ELR (cell line): ENCODE results near the gene MXD4.
A peak's percentile ranks its signal among the peaks of the same experiment; 100 is the strongest.
"Not testable (repeated sequence)": the region's sequence is repeated elsewhere in the genome, so short reads cannot be mapped to it uniquely, and the experiment has no call there.

Source experiments
- DNase-seq: peaks from one replicate; pipeline ENCODE4 v3.0.0-alpha.2; 2015; ENCODE audit warnings: low read depth

Gene MXD4

DNA sequence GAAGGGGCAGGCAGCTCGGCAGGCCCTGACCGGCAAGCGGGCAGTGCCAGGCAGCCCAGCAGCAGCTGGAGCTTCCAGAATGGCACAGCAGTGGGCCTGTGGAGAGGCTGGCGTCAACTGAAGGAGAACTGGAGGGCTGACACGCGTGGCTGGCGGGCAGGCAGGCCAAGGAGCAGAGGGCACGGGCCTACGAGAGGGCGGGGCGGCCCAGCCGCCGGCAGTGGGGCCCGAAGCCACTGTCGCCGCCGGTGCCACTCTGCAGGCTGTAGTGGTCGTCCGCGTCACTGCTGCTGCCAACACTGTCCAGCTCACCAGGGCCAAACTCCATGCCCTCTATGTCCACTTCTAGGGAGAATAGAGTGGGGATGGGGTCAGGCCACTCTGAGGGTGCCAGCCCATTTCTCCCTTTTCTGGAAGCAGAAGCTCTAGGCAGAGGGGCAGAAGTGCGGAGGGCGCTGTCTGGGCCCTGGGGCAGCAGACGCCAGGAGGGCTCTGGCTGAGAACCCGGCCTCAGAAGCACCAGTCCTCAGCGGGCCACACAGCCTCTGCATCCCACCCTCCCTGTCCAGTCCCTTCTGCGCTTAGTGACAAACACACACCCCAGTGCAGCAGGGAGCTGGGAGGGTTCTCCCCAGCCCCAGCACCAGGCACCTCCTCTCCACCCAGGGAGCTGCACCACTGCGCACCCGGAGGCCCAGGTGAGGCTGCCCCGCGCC lies 11.4 kb downstream of the MXD4 start:
- DNase-seq: no peak

DNA sequence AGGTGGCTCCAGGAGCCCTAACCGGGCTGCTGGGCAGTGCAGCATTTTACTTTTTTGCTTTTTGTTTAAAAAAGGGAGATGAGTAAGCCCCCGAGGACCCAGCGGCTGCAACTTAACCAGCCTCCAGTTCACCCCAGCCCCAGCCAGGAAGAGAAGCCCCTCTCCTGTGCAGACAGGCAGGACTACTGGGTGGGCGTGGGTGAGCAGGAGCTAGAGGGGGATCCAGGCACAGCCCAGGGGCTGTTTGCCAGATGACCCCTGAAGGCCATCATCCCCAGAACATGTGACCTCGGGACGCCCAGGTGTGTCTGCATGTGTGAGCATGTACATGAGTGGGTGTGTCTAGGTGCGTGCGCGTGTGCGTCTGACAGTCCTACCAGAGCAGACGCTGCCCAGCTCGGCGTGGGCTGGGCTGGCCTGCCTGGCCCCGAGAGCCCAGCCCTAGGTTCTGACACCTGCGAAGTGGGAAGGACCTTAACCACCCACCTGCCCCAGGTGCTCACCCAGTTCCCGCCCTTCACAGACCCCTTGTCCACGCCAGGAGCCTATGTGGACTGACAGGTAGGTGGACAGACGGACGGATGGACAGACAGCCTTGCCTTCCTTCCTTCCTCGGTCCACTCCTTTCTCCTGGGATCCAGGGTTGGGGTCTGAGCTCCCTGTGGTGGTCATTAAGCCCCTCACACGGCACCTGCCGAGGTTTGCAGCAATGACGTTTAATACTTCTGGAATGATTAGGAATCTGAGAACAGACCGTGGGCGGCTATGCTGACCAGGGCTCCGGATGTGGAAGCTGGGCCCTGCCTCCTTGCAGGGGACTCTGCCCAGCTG lies 12.2 kb downstream of the MXD4 start:
- no peak for DNase-seq

DNA sequence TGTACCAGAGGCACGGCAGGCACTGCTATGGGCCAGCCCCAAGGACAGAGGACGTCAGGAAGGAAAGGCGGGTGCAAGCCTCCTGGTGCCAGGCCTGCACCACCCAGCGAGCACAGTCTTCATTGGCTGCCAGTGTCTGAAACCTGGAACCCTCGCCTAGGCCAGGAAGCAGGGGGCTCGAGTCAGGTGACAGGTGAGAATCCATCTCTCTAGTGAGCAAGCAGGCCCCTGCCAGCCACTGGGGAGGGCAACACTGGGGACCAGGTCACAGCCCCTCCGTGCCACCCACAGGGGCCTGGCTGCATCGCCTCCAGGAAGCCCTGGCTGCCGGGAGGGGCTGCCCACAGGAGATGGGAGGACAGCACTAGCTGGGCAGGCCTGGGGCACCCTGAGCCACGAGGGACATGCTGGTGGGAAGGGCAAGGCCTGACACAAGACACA lies 13.1 kb downstream of the MXD4 start:
- DNase-seq: no peak

DNA sequence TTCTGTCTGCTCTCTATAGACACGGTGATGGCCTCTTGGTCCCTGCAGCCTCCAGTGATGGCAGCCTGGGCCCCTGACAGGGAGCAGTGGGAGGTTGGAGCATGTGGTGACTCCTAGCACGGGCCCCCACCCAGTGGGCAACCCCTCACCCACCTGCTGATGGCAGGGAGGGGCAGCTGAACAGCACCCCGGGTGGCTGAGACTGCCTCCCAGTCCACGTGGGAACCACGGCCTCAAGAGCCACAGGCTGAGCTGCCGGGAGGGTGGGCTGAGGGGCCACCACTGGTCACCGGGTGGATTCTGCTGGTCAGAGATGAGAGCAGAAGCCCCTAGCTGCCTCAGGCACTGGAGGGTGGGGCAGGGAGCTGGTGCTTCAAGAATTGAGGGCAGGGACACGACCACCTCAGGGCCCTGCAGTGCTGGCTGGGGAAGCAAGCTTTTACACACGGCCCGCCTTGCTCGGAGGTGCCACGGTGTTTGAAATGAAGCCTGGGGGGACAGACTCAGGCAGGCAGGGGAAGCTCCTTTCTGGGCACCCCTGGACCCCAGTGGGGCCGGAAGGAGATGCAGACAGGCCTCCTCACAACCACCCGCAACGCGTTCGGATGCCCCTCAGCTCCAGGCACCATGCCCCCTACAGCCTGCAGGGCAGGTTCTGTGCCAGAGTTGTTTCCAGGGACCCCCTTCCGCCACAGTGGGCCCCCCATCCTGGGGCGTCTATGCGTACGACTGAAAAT lies 13.7 kb downstream of the MXD4 start:
- DNase-seq: no peak

DNA sequence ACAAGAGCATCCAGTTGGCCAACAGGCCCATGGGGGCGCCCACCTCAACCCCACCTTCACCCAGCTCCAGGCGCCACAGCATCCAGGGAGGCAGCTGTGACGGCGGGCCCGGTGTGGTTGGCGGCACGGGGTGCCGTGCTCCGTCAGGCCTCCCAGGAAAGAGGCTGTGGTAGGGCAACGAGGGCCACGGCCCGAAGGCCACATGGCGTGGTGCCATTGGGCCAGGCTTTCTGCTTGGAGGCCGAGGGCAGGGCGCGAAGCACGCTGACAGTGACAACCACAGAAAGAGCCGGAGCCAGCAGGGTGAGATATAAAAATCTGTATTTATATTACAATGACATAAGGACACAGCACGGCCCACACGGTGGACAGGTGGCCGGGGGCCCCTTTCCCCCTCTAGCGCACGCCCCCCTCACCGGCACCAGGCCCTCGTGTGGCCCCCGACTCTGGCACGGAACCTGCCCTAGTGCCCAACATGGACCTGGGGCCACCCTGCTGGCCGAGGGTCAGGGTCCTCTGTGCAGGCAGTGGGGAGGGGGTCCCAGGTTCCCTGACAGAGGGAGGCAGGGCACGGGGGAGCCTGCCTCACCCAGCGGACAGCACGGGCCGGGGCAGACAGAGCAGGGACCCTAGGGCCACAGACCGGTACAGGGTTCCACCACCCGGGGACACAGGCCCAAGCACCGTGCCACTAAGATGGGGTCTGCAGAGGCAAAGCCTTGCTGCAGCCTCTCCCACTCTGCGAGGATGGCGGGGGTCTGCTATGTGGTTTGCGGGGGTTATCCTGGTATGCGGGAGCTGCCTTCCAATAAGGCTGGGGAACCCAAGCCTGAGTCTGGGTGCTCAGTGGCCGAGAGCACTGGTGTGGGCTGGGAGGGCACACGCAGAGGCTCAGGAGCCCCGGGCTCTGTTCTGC lies 14.5 kb downstream of the MXD4 start:
- DNase-seq: no peak

DNA sequence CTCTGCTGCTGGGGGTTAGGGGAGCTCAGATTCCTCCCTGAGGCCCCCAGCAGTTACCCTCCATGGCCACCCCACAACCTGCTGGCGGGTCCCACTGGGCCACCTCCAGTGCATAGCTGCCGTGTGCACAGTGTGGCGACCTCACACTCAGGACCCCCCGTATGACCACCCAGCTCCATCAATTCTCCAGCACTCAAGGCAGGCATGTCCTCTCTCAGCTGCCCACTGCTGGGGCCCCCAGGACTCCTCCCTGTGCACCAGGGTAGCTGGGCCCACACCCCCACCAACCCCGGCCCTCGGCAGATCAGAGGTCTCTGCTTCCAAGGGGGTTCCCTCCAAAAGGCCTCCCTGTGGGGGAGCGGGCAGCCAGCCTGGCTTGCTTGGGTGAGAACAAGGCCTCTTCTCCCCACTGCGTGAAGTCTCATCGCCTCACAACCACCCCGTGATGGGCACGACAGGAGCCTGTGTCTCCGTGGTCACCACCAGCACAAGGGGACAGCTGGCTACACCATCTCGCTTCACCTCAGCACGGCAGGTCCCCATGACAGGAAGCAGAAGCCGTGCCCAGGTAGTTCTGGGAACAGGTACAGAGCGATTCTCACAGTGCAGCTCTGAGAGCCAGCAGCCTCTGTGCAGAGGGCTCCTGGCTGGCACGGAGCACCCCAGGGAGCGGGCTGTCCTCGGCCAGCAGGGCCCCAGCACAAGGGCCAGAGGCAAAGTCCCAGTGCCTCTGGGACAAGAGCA lies 15.4 kb downstream of the MXD4 start:
- DNase-seq: no peak

DNA sequence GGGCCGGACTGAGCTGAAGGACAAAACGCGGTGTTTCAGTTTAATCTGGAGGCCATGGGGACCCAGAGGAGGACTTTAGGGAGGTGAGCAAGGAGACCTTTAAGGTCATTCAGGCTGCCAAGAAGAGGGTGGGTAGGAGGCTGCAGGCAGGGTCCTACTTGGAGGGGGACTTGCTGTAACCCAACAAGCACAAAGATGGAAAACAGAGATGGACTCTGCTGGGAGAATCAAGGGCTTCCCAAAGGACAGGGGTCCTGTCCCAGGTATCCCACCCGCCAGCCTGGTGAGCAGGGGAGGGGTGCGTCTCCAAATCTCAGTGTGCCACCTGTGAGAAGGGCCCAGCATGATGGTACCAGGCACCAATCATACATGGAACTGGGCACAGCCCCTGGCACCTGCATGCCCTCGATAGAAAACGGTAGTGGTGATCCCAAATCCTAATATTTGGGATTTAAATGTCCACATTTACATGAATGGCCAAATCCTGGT lies 16.1 kb downstream of the MXD4 start:
- DNase-seq: no peak

DNA sequence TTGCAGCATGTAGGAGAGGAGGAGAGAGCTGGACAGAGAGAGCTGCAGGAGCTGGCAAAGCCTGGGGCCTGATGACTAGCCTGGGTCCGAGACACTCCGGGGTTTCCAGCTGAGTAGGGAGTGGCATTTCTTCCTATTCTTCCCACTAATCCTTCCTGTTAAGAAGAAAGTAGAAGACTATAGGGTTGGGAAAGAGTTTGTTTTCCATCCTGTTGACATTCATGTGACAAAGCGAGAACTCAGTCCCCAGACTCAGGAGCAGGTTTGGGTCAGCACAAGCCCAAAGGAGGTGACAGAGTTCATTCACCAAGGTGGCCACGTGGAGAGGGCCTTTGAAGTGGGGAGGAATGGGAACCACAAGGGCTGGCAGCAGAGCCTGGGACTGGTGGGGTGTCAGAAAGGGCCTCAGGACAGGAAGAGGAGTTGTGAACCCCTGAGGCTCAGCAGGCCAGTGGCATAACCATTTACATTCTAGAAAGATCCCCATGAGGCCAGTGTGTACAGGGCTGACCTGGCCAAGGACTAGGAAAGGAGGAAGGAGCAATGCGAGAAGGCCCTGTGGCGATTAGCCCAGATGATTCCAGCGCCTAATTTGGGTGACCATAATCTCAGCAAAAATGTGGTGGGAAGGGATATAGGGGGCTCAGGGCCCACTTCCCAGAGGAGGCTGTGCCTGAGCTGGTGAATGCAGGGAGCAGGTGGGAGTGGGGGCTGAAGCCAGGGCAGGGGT lies 16.7 kb downstream of the MXD4 start:
- DNase-seq: no peak

DNA sequence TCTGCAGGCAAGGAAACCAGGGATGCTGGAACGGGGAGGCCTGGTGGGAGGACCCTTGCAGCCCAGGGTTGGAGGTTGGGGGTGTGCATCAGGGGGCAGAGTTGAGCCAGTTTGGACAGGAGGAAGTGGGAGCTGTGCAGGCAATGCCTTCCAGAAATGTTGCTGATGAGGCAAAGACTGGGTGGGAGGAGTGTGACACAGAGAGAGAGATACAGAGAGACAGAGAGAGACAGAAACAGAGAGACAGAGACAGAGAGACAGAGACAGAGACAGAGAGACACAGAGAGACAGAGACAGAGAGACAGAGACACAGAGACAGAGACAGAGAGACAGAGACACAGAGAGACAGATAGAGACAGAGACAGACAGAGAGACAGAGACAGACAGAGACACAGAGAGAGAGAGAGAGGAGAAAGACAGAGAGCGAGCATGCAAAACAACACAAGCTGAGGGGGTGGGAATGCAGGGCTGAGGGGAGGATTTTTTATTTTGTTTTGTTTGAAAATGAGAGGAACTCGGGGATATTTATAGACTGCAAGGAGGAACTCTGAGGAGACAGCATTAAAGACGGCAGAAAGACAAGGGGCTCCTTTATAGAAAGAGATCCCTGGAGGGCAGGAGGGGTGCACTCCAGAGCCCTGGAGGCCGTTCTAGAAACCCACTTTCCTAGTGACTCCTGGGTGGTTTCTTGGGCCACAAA lies 18.1 kb downstream of the MXD4 start:
- DNase-seq: peak; percentile 56

DNA sequence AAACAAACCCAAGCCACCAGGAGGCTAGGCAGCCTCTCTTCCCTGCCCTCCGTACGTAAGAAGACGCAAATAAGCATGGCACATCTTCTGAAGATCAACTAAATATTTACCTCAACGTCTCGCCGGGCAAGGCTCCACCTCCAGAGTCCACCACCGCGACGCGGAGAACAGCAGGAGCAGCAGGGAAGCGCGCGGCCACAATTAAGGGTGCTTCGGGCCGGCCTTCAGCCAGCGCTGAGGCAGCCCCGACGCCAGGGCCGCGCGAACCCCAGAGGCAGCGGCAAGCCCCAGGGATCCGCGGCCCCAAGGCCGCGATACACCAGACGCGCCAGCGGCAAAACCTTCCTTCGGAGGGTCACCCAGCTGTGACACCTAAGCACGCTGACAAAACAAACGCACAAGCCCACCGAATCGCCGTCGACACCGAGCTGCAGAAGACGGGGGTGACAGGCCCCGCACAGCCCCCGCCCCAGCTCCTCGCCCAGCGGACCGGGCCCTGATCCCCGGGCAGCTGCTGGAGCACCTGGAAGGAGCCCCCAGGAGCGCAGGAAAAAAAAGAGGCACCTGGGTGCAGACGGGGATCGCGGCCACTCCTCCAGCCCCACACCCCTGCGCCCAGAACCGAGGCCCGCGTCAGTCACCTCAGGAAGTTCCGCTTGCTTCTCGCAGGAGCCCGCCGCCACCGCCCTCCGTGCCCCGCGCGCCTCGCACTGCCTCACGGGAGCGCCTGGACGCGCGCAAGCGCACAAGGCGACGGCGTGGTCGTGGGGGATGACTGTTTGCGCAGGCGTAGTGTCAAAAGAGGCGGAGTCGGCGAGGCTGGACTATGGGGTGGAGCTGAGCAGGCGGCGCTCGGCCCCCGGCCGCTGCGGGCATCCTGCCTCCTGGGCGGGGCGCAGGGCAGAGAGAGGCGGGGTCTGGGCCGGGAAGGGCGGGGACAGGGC lies 20.2 kb downstream of the MXD4 start, which contains the start of the genes HAUS3 and POLN:
Gene HAUS3, minus strand, starts transcription at position 712 of the 944 bp plus-strand sequence. CDS start 1,175 bp downstream, outside the sequence.
Gene POLN, minus strand, starts transcription at position 712 of the 944 bp plus-strand sequence. CDS start 12,890 bp downstream, outside the sequence.
- DNase-seq: peak; percentile 96

DNA sequence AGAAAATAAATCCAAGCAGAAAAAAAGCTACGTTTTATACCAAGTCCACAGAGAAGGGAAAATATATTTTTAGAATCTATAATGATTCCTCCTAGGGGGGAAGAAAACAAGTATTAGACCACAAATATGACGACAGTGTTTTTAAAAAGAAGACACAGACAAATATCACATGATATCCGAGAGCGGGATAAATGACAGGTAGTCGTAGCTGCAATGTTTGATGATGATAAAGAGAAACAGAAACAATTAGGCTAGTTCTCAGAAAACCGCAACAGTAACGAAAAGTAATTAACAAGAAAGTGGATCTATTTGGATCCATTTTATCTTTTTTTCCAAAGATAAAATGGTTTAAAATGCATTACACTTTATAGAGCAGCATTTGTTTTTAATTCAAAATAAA lies 20.9 kb downstream of the MXD4 start:
- DNase-seq: peak; percentile 15

DNA sequence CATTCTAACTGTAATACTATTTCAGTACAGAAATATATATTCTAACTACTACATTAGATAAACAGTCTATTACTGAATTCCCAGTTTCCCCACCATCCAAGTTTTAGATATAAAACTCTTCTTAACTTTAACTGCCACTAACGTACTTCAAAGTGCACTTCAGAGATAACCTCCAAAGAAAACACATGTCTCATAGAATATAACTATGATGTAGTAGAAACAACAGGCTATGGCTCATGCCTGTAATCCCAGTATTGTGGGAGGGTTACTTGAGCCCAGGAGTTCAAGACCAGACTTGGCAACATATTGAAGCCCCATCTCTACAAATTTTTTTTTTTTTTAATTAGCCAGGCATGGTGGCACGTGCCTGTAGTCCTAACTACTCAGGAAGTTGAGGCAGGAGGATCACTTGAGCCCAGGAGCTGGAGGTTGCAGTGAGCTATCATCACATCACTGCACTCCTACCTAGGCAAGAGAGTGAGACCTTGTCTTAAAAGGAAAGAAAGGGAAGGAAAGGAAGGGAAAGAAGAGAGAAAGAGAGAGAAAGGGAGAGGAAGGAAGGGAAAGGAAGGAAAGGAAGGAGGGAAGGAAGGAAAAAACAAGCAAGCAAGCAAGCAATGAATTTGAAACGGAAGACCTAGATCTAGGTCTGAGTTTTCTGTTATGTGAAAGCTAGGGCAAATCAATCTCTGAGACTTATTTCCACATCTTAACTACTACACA lies 24.8 kb downstream of the MXD4 start:
- no peak for DNase-seq

DNA sequence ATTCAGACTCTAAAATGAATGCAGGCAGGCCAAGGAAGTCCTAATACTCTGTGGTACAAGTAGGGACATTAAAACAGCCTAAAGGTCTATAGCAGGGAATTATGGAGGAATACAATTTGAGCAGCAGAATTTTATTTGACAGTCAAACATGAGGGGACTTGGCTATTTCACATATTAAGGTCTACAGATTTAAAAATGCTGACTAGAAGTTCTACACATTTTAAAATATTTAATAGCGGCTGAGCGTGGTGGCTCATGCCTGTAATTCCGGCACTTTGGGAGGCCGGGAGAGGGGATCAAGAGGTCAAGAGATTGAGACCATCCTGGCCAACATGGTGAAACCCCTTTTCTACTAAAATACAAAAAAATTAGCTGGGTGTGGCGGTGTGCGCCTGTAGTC lies 30.8 kb downstream of the MXD4 start:
- no peak for DNase-seq

DNA sequence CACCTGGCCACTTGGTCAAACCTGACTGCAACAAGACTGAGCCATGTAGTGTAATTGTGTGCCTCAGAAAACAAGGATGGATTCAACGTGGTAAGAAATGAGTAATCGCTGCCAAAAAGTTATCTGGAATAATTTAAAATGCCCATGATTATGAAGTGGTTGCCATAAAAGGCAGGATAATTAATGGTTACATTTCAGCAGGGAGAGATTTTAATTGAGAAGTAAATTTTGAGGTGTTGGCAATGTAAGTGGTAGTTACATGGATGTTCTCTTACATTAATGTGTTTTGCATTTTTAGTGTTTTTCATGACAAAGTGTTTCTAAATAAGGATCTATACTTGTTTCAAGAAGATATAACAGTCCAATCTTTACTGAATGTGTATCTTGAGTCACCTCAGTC lies 35.6 kb downstream of the MXD4 start:
- DNase-seq: no peak

DNA sequence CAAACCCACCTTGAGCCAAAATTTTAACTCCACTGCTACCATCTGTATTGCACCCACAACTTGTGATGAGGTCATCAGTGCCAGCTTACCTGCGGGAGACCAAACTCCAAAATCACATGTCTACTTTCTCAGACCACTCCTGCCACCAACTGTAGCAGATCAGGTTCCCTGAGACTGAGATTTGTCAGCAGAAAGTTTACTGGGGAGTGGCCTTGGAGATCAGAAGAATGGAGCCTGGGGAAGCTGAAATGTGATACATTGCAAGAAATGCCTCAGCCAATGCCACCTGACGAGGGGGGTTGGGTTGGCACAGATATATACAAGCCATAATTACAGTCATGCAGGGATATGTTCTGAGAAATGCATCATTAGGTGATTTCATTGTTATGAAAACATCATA lies 39.1 kb downstream of the MXD4 start:
- DNase-seq: no peak

DNA sequence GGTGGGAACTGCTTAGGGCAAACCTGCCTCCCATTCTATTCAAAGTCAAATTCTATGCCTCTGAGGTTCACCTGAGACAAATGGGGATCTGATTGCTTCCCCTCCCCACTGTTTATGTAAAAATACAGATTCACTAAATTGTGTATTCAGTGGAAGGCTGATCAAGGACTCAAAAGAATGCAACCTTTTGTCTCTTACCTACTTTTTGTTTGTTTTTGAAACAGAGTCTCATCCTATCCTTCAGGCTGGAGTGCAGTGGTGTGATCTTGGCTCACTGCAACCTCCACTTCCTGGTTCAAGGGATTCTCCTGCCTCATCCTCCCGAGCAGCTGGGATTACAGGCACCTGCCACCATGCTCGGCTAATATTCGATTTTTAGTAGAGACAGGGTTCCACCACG lies 40.5 kb downstream of the MXD4 start:
- DNase-seq: not testable (repeated sequence)

DNA sequence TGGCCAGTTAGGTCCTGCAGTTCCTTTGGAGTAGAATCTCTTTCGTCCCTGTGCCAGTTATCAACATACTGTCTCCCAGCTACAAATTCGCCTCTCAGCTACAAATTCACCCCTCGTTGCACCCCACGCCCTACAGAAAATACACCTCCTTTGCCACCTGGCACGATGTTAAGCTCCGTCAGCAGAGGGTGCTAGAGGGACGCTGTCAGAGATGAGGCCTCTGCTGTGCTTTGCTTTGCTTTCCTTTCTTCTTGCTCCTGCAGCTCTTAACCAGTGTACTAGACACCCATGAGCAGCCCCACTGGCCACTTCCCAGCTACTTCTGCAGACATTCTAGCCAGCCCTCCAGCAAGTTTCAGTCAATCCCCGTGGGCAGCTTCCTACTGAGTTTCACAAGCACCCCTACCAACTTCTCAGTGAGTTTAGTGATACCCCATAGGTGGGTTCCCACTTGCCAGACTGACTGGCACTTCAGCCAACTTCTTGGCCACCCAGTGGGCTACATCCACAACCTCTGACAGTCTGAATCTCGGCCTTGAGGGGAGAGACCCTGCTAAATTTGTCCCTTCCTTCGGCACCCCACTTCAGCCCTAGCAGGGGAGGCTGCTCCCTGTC lies 41.8 kb downstream of the MXD4 start:
- DNase-seq: peak; percentile 76
